ENCODE data around the gene CEP112. TPM values are rescaled to one million over a fixed set of nuclear protein-coding genes. Genes with fewer than 3 reads are reported as not detected.

The CEP112 gene
- total and polyA plus RNA-seq, 4 donors: 5.9 to 32.9 (median 18.8) TPM

- Histone ChIP-seq H3K27ac (ENCODE audit: low read depth in 1 of 2, low read length in 1 of 2) (no peak overlapping the region), H3K9me3 (ENCODE audit: control insufficient read depth in 4 of 4, insufficient read depth in 3 of 4, low read length in 3 of 4) (peaks cover 0 to 8% (median 0%) of the 10 kb centered on the region in 4 donors), H3K4me3 (no peak overlapping the region), H3K4me1 (ENCODE audit: control insufficient read depth in 5 of 5, insufficient read depth in 5 of 5, low read length in 5 of 5) (no peaks in the 10 kb centered on the region), H3K36me3 (ENCODE audit: control insufficient read depth in 4 of 4, insufficient read depth in 4 of 4, low read length in 4 of 4) (peaks cover 2 to 23% (median 14%) of the 10 kb centered on the region in 4 donors), H3K9ac (ENCODE audit: insufficient read depth in 1 of 2, low read length in 2 of 2) (no peak overlapping the region), H3K27me3 (ENCODE audit: control insufficient read depth in 3 of 3, insufficient read depth in 3 of 3, low read length in 2 of 3) (no peaks in the 10 kb centered on the region)
- ATAC-seq (ENCODE audit: insufficient read depth, low FRiP score): no peak
- DNase-seq: no peak
- WGBS, 2 donors: 76 to 79% methylated on average over 1 of the region's 1 CpG
- TF ChIP-seq, protein P1, sequence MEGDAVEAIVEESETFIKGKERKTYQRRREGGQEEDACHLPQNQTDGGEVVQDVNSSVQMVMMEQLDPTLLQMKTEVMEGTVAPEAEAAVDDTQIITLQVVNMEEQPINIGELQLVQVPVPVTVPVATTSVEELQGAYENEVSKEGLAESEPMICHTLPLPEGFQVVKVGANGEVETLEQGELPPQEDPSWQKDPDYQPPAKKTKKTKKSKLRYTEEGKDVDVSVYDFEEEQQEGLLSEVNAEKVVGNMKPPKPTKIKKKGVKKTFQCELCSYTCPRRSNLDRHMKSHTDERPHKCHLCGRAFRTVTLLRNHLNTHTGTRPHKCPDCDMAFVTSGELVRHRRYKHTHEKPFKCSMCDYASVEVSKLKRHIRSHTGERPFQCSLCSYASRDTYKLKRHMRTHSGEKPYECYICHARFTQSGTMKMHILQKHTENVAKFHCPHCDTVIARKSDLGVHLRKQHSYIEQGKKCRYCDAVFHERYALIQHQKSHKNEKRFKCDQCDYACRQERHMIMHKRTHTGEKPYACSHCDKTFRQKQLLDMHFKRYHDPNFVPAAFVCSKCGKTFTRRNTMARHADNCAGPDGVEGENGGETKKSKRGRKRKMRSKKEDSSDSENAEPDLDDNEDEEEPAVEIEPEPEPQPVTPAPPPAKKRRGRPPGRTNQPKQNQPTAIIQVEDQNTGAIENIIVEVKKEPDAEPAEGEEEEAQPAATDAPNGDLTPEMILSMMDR (IDR thresholded peaks at IDR 0.05; ENCODE audit: control extremely low read depth, extremely low read depth): no peak
Measured at GRCh38 chr17:66063686-66064085, 128.2 kb downstream of the CEP112 start.

DNA sequence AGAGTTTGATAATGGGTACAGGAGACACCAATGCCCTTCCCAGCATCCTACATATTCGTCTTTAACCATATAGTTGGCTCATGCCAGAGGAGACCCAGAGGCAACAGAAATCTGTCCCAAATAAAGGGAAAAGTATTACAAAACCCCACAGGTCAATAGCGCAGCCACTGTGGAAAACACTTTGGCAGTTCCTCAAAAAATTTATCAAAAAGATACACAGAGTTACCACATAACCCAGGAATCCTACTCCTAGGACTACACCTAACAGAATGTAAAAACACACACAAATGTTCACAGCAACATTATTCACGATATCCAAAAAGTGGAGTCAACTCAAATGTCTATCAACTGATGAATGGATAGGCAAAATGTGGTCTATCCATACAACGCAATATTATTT, 135.8 kb downstream of the CEP112 start:
- Histone ChIP-seq H3K4me1 (ENCODE audit: control insufficient read depth in 5 of 5, insufficient read depth in 5 of 5, low read length in 5 of 5) (no peaks in the 10 kb centered on the region), H3K36me3 (ENCODE audit: control insufficient read depth in 4 of 4, insufficient read depth in 4 of 4, low read length in 4 of 4) (peaks cover 6 to 16% (median 9%) of the 10 kb centered on the region in 4 donors), H3K4me3 (no peak overlapping the region), H3K27ac (ENCODE audit: low read depth in 1 of 2, low read length in 1 of 2) (no peak overlapping the region), H3K9ac (ENCODE audit: insufficient read depth in 1 of 2, low read length in 2 of 2) (no peak overlapping the region), H3K27me3 (ENCODE audit: control insufficient read depth in 3 of 3, insufficient read depth in 3 of 3, low read length in 2 of 3) (no peaks in the 10 kb centered on the region), H3K9me3 (ENCODE audit: control insufficient read depth in 4 of 4, insufficient read depth in 3 of 4, low read length in 3 of 4) (peaks cover 0 to 3% (median 0%) of the 10 kb centered on the region in 4 donors)
- DNase-seq (no peak), ATAC-seq (ENCODE audit: insufficient read depth, low FRiP score) (no peak)
- 92 to 97% methylated on average over 4 of the region's 4 CpGs for WGBS, 2 donors
- TF ChIP-seq, protein P1 (IDR thresholded peaks at IDR 0.05; ENCODE audit: control extremely low read depth, extremely low read depth): no peak

- Histone ChIP-seq H3K27ac (ENCODE audit: low read depth in 1 of 2, low read length in 1 of 2) (no peak overlapping the region), H3K4me3 (no peak overlapping the region), H3K4me1 (ENCODE audit: control insufficient read depth in 5 of 5, insufficient read depth in 5 of 5, low read length in 5 of 5) (no peaks in the 10 kb centered on the region), H3K9ac (ENCODE audit: insufficient read depth in 1 of 2, low read length in 2 of 2) (no peak overlapping the region), H3K9me3 (ENCODE audit: control insufficient read depth in 4 of 4, insufficient read depth in 3 of 4, low read length in 3 of 4) (no peaks in the 10 kb centered on the region), H3K36me3 (ENCODE audit: control insufficient read depth in 4 of 4, insufficient read depth in 4 of 4, low read length in 4 of 4) (peaks cover 3 to 10% (median 7%) of the 10 kb centered on the region in 4 donors), H3K27me3 (ENCODE audit: control insufficient read depth in 3 of 3, insufficient read depth in 3 of 3, low read length in 2 of 3) (no peaks in the 10 kb centered on the region)
- 88 to 97% methylated on average over 1 of the region's 1 CpG for WGBS, 2 donors
- TF ChIP-seq, protein P1 (IDR thresholded peaks at IDR 0.05; ENCODE audit: control extremely low read depth, extremely low read depth): no peak
- no peak for DNase-seq
- no peak for ATAC-seq (ENCODE audit: insufficient read depth, low FRiP score)
Measured at GRCh38 chr17:66054242-66054641, 137.7 kb downstream of the CEP112 start.

DNA sequence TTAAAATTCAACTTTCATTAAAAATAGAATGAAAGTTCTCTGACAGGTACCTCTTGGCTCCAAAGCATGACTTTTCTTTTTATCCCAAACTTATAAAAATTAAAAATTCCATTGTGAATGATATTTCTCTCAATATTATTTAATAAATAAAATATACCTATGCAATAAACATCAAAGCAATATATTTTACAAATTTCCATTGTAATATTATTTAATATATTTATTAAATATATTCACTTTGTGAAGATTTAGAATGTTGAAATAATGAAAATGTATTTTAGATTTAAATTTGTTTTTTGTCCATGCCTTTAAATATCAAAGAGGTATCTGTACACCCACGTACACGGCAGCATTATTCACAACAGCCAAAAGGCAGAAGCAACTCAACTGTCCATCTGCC, 147.8 kb downstream of the CEP112 start:
- H3K4me1 ChIP-seq (ENCODE audit: control insufficient read depth in 5 of 5, insufficient read depth in 5 of 5, low read length in 5 of 5): no peaks in the 10 kb centered on the region
- TF ChIP-seq, protein P1 (IDR thresholded peaks at IDR 0.05; ENCODE audit: control extremely low read depth, extremely low read depth): no peak
- H3K27me3 ChIP-seq (ENCODE audit: control insufficient read depth in 3 of 3, insufficient read depth in 3 of 3, low read length in 2 of 3): no peaks in the 10 kb centered on the region
- DNase-seq: no peak
- H3K9me3 ChIP-seq (ENCODE audit: control insufficient read depth in 4 of 4, insufficient read depth in 3 of 4, low read length in 3 of 4): no peaks in the 10 kb centered on the region
- 98 to 100% methylated on average over 2 of the region's 2 CpGs for WGBS, 2 donors
- no peak overlapping the region for H3K4me3 ChIP-seq
- no peak for ATAC-seq (ENCODE audit: insufficient read depth, low FRiP score)
- no peaks in the 10 kb centered on the region for H3K36me3 ChIP-seq (ENCODE audit: control insufficient read depth in 4 of 4, insufficient read depth in 4 of 4, low read length in 4 of 4)
- H3K27ac ChIP-seq (ENCODE audit: low read depth in 1 of 2, low read length in 1 of 2): no peak overlapping the region
- H3K9ac ChIP-seq (ENCODE audit: insufficient read depth in 1 of 2, low read length in 2 of 2): no peak overlapping the region

Measured in lung (tissue), 12 donors.